A549 (cell line): Measurements from ENCODE around the gene SBF1. TPM values are rescaled to one million over a fixed set of nuclear protein-coding genes. Genes with fewer than 3 reads are reported as not detected.

Experiments
- ATAC-seq, 2 experiments: fragments of 200-7000 bp in 1 of 2; fragments of >200 bp in 1 of 2; cut with Nextera tagmentation in 1 of 2; cut with Tn5 transposase in 1 of 2; 3 replicates each; pipeline versions ENCODE4 v1.8.0 to v1.9.1; 2018 to 2020; ENCODE audit warnings: mild to moderate bottlenecking in 1 of 2, moderate library complexity in 1 of 2
- CTCF ChIA-PET: fragments of 300-600 bp; sonication (Branson Sonifier 250); formaldehyde crosslinking; extraction: SDS; loops from one replicate; lab custom pipeline; 2021; ENCODE audit warnings: antibody characterized with exemption, inconsistent platforms; lab: Yijun Ruan, JAX
- POLR2A ChIA-PET: fragments of 350-600 bp; formaldehyde crosslinking; extraction: SDS; loops from one replicate; lab custom pipeline; 2021; ENCODE audit warnings: antibody characterized with exemption, inconsistent platforms; lab: Yijun Ruan, JAX
- DNase-seq, 2 experiments: peaks; one replicate each; pipeline versions ENCODE4 v3.0.0 to v3.0.0-alpha.2; 2011 to 2016; ENCODE audit warnings: low read depth in 1 of 2, low spot score in 1 of 2
- FAIRE-seq: peaks from 2 replicates; lab custom pipeline; 2011; peaks lifted over from hg19 to GRCh38; lab: Jason Lieb, UNC
- H3K27ac ChIP-seq, 2 experiments: fragments of >200 bp; sonication (Bioruptor Twin); formaldehyde crosslinking; 3 replicates each; pipeline ENCODE4 v1.5.1; 2016 to 2017
- H3K4me1 ChIP-seq: fragments of >200 bp; sonication (Bioruptor Twin); formaldehyde crosslinking; 3 replicates; pipeline ENCODE4 v1.6.1; 2016
- H3K4me2 ChIP-seq: fragments of >200 bp; sonication (Bioruptor Twin); formaldehyde crosslinking; 3 replicates; pipeline ENCODE4 v1.6.1; 2016
- H3K4me3 ChIP-seq: fragments of >200 bp; sonication (Bioruptor Twin); formaldehyde crosslinking; 3 replicates; pipeline ENCODE4 v1.5.1; 2016
- H3K9me3 ChIP-seq: fragments of >200 bp; sonication (Bioruptor Twin); formaldehyde crosslinking; 3 replicates; pipeline ENCODE4 v1.6.1; 2016
- BHLHE40 ChIP-seq: IDR thresholded peaks from 2 replicates; pipeline ENCODE4 v1.6.1; 2012; ENCODE audit warnings: low read depth, low read length, inconsistent platforms
- CEBPB ChIP-seq, 2 experiments: fragments of >200 bp in 1 of 2; sonication (Bioruptor Twin) in 1 of 2; formaldehyde crosslinking in 1 of 2; IDR thresholded peaks; 2 replicates each; pipeline ENCODE4 v1.6.1; 2012 to 2016
- EHF ChIP-seq: fragments of 250-450 bp; sonication (Bioruptor Pico); IDR thresholded peaks from 2 replicates; pipeline ENCODE4 v1.5.0; 2020; ENCODE audit warnings: mild to moderate bottlenecking
- EP300 ChIP-seq, 2 experiments: fragments of >200 bp; sonication (Bioruptor Twin); formaldehyde crosslinking; IDR thresholded peaks; 2 replicates in 1 of 2; 3 replicates in 1 of 2; pipeline ENCODE4 v1.6.1; 2016 to 2017
- FOSB ChIP-seq: fragments of 250-450 bp; sonication (Bioruptor Pico); IDR thresholded peaks from 2 replicates; pipeline ENCODE4 v1.5.0; 2020; ENCODE audit warnings: mild to moderate bottlenecking, moderate library complexity
- GATA3 ChIP-seq: IDR thresholded peaks from 2 replicates; pipeline ENCODE4 v1.6.1; 2012; ENCODE audit warnings: borderline replicate concordance
- HDAC2 ChIP-seq: fragments of 200-600 bp; sonication (generic); IDR thresholded peaks from 2 replicates; pipeline ENCODE4 v1.6.1; 2016
- HOXA7 ChIP-seq: fragments of 250-450 bp; sonication (Bioruptor Pico); IDR thresholded peaks from 2 replicates; pipeline ENCODE4 v1.5.0; 2020; ENCODE audit warnings: mild to moderate bottlenecking, moderate library complexity
- HOXB13 ChIP-seq: fragments of 250-450 bp; sonication (Bioruptor Pico); IDR thresholded peaks from 2 replicates; pipeline ENCODE4 v1.5.0; 2020; ENCODE audit warnings: low read depth, mild to moderate bottlenecking, moderate library complexity
- HOXB5 ChIP-seq: fragments of 250-450 bp; sonication (Bioruptor Pico); IDR thresholded peaks from 2 replicates; pipeline ENCODE4 v1.5.0; 2020; ENCODE audit warnings: mild to moderate bottlenecking, moderate library complexity
- KDM1A ChIP-seq: fragments of 200-600 bp; sonication (generic); IDR thresholded peaks from 2 replicates; pipeline ENCODE4 v1.6.1; 2016; ENCODE audit warnings: low read depth, mild to moderate bottlenecking
- MAFK ChIP-seq: fragments of 450-650 bp; IDR thresholded peaks from 2 replicates; pipeline ENCODE4 v1.6.1; 2014; ENCODE audit not compliant: partially characterized antibody
- MAZ ChIP-seq: fragments of 150-350 bp; IDR thresholded peaks from 2 replicates; pipeline ENCODE4 v1.6.1; 2014; ENCODE audit warnings: antibody characterized with exemption, low read depth, low read length, borderline replicate concordance
- NR3C1 ChIP-seq: fragments of >200 bp; sonication (Bioruptor Twin); formaldehyde crosslinking; IDR thresholded peaks from 3 replicates; pipeline ENCODE4 v1.6.1; 2017
- RAD21 ChIP-seq, 2 experiments: fragments of >200 bp in 1 of 2; sonication (Bioruptor Twin) in 1 of 2; formaldehyde crosslinking in 1 of 2; IDR thresholded peaks in 1 of 2; conservative IDR thresholded peaks in 1 of 2; 2 replicates in 1 of 2; 3 replicates in 1 of 2; pipeline ENCODE4 v1.6.1; 2012 to 2018; ENCODE audit warnings: inconsistent platforms in 1 of 2
- RARB ChIP-seq: fragments of 250-450 bp; sonication (Bioruptor Pico); IDR thresholded peaks from 2 replicates; pipeline ENCODE4 v1.8.0; 2021; ENCODE audit warnings: mild to moderate bottlenecking, moderate library complexity
- SMC3 ChIP-seq: fragments of >200 bp; sonication (Bioruptor Twin); formaldehyde crosslinking; IDR thresholded peaks from 3 replicates; pipeline ENCODE4 v1.6.1; 2018; ENCODE audit warnings: inconsistent platforms
- SREBF2 ChIP-seq: fragments of 450-650 bp; IDR thresholded peaks from 2 replicates; pipeline ENCODE4 v1.6.1; 2014; ENCODE audit warnings: mild to moderate bottlenecking, moderate library complexity
- TFCP2L1 ChIP-seq: fragments of 250-450 bp; sonication (Bioruptor Pico); IDR thresholded peaks from 2 replicates; pipeline ENCODE4 v1.5.0; 2021; ENCODE audit warnings: mild to moderate bottlenecking
- ZSCAN20 ChIP-seq: fragments of 250-450 bp; sonication (Bioruptor Pico); IDR thresholded peaks from 2 replicates; pipeline ENCODE4 v1.8.0; 2022; ENCODE audit warnings: mild to moderate bottlenecking, moderate library complexity
- WGBS: methylation state at CpG from one replicate; pipeline ENCODE4 v1.1.6; 2017; ENCODE audit errors: missing lambda C conversion rate; 5-methylcytosine and 5-hydroxymethylcytosine counted together
- polyA plus RNA-seq, 4 experiments: library from polyadenylated mRNA; depleted of rRNA in 3 of 4; stranded (reverse); fragments of >200 nt; fragmentation: RNase III in 1 of 4; extraction: RNeasy Plus Mini Kit Qiagen cat#74134 plus additional on column Dnase treatment in 1 of 4; gene quantifications; 2 replicates in 3 of 4; 3 replicates in 1 of 4; pipeline ENCODE4 v1.2.3, GENCODE V29; 2011 to 2017
- TF ChIP-seq, protein P1 (sequence below): fragments of 200-600 bp; sonication (generic); IDR thresholded peaks from 2 replicates; pipeline ENCODE4 v1.6.1; 2016; ENCODE audit warnings: antibody characterized with exemption, mild to moderate bottlenecking, moderate library complexity
- TF ChIP-seq, protein P2 (sequence below): fragments of >200 bp; sonication (Bioruptor Twin); formaldehyde crosslinking; IDR thresholded peaks from 3 replicates; pipeline ENCODE4 v1.5.1; 2016
- TF ChIP-seq, protein P3 (sequence below): fragments of 450-650 bp; IDR thresholded peaks from 2 replicates; pipeline ENCODE4 v1.6.1; 2014; ENCODE audit warnings: antibody characterized with exemption
- TF ChIP-seq, protein P4 (sequence below): fragments of 250-450 bp; sonication (Bioruptor Pico); IDR thresholded peaks from 2 replicates; pipeline ENCODE4 v1.5.0; 2021; ENCODE audit warnings: mild to moderate bottlenecking, moderate library complexity, borderline replicate concordance
- TF ChIP-seq, protein P5 (sequence below): fragments of >200 bp; sonication (Bioruptor Twin); formaldehyde crosslinking; IDR thresholded peaks from 3 replicates; pipeline ENCODE4 v1.6.1; 2016

SBF1 gene
- polyA plus RNA-seq, 2 of the 4 experiments (the other 2 are of a cell fraction), result 9.6 to 23.0 TPM

DNA sequence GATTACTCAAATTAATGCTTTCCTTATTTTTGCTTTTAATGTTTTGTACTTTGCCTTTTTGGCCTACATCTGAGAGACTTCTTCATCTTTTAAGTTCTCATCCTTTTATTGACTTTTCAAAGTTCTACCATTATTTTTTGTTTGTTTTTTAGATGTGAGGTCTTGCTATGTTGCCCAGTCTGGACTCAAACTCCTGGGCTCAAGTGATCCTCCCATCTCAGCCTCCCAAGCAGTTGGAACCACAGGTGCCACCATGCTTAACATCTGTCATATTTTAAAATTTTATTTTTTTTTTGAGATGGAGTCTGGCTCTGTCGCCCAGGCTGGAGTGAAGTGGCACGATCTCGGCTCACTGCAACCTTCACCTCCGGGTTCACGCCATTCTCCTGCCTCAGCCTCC lies 73.9 kb downstream of the SBF1 start:
- TF ChIP-seq SREBF2, result no peak
- TF ChIP-seq ZSCAN20, result no peak
- TF ChIP-seq HOXA7 (CRISPR knock-in tag), result no peak
- no peak for TF ChIP-seq CEBPB (IDR thresholded peaks at IDR 0.05)
- H3K4me3 ChIP-seq, result no peak overlapping the region
- H3K9me3 ChIP-seq, result no peaks in the 10 kb centered on the region
- peaks cover 35% of the 10 kb centered on the region for H3K4me1 ChIP-seq
- 98% methylated on average over 5 of the region's 5 CpGs for WGBS
- DNase-seq, result no peak
- FAIRE-seq, result no peak
- ChIA-PET POLR2A (no interaction called here), CTCF (no interaction called here)
- H3K27ac ChIP-seq, result no peak overlapping the region
- ATAC-seq, result no peak
- no peak overlapping the region for H3K4me2 ChIP-seq

DNA sequence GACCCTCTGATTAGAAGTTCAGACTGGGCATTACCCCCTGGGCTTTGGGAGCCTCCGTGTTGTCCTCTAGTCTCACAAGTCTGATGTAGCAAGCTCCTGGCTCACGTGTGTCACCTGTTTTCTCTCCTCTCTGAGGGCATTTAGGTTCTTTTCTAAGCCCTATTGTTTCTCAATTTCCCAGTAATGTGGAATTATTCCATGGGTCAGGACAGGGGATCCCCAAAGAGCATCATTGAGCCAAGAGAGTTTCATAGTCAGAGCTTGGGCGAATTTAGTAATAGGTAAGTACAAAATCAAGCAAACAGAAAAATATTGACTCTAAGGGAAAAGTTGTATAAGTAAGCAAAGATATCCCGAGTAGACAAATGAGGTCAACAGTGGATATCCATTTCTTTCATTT lies 74.4 kb downstream of the SBF1 start:
- Histone ChIP-seq H3K4me1 (peaks cover 35% of the 10 kb centered on the region), H3K27ac (no peak overlapping the region), H3K9me3 (no peaks in the 10 kb centered on the region), H3K4me3 (no peak overlapping the region), H3K4me2 (no peak overlapping the region)
- TF ChIP-seq HOXB13 (CRISPR knock-in tag) (no peak), FOSB (CRISPR knock-in tag) (no peak), KDM1A (no peak), MAFK (no peak), SREBF2 (no peak), GATA3 (no peak), BHLHE40 (no peak), RARB (CRISPR knock-in tag) (no peak), NR3C1 (no peak)
- TF ChIP-seq, protein P1, sequence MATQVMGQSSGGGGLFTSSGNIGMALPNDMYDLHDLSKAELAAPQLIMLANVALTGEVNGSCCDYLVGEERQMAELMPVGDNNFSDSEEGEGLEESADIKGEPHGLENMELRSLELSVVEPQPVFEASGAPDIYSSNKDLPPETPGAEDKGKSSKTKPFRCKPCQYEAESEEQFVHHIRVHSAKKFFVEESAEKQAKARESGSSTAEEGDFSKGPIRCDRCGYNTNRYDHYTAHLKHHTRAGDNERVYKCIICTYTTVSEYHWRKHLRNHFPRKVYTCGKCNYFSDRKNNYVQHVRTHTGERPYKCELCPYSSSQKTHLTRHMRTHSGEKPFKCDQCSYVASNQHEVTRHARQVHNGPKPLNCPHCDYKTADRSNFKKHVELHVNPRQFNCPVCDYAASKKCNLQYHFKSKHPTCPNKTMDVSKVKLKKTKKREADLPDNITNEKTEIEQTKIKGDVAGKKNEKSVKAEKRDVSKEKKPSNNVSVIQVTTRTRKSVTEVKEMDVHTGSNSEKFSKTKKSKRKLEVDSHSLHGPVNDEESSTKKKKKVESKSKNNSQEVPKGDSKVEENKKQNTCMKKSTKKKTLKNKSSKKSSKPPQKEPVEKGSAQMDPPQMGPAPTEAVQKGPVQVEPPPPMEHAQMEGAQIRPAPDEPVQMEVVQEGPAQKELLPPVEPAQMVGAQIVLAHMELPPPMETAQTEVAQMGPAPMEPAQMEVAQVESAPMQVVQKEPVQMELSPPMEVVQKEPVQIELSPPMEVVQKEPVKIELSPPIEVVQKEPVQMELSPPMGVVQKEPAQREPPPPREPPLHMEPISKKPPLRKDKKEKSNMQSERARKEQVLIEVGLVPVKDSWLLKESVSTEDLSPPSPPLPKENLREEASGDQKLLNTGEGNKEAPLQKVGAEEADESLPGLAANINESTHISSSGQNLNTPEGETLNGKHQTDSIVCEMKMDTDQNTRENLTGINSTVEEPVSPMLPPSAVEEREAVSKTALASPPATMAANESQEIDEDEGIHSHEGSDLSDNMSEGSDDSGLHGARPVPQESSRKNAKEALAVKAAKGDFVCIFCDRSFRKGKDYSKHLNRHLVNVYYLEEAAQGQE, result no peak
- TF ChIP-seq, protein P2, sequence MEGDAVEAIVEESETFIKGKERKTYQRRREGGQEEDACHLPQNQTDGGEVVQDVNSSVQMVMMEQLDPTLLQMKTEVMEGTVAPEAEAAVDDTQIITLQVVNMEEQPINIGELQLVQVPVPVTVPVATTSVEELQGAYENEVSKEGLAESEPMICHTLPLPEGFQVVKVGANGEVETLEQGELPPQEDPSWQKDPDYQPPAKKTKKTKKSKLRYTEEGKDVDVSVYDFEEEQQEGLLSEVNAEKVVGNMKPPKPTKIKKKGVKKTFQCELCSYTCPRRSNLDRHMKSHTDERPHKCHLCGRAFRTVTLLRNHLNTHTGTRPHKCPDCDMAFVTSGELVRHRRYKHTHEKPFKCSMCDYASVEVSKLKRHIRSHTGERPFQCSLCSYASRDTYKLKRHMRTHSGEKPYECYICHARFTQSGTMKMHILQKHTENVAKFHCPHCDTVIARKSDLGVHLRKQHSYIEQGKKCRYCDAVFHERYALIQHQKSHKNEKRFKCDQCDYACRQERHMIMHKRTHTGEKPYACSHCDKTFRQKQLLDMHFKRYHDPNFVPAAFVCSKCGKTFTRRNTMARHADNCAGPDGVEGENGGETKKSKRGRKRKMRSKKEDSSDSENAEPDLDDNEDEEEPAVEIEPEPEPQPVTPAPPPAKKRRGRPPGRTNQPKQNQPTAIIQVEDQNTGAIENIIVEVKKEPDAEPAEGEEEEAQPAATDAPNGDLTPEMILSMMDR, result no peak
- TF ChIP-seq, protein P3, sequence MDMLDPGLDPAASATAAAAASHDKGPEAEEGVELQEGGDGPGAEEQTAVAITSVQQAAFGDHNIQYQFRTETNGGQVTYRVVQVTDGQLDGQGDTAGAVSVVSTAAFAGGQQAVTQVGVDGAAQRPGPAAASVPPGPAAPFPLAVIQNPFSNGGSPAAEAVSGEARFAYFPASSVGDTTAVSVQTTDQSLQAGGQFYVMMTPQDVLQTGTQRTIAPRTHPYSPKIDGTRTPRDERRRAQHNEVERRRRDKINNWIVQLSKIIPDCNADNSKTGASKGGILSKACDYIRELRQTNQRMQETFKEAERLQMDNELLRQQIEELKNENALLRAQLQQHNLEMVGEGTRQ, result no peak
- FAIRE-seq, result no peak
- no peak for DNase-seq
- 86% methylated on average over 4 of the region's 4 CpGs for WGBS
- ChIA-PET POLR2A (no interaction called here), CTCF (interaction anchor here (0.7 to 1.9 kb wide), 4 partner anchors 8 to 98 kb away, joined by 3 to 5 read pairs (median 4); no protein-coding TSS in a partner anchor)
- ATAC-seq, result no peak

DNA sequence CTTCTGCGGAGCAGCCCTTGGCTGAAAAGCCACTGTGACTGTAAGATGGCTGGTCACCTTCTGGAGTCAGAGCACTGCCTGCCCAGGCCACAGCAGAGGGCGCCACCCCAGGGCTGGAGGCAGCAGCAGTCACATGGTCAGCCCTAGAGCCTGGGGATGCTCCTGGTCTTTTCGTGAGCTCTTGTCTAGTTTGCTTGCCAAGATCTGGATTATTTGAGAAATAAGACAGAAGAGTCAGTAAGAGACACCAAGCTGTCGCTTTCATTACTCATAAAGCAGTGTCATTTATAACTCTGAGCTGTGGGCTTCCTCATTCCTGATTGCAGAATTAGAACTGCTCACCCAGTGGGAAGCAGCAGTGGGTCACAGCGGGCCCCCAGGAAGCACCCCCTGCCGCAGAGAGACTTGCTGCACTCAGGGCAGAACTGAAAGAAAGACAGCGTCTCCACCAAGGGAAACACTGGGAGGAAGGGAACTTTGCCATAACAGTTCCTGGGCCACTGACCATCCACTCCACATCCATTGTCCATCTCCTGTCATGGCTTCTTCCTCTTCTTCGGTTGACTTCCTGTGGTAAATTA lies 75.0 kb downstream of the SBF1 start:
- POLR2A ChIA-PET, result no interaction called here
- TF ChIP-seq HOXB5 (CRISPR knock-in tag), result no peak
- TF ChIP-seq, protein P4, sequence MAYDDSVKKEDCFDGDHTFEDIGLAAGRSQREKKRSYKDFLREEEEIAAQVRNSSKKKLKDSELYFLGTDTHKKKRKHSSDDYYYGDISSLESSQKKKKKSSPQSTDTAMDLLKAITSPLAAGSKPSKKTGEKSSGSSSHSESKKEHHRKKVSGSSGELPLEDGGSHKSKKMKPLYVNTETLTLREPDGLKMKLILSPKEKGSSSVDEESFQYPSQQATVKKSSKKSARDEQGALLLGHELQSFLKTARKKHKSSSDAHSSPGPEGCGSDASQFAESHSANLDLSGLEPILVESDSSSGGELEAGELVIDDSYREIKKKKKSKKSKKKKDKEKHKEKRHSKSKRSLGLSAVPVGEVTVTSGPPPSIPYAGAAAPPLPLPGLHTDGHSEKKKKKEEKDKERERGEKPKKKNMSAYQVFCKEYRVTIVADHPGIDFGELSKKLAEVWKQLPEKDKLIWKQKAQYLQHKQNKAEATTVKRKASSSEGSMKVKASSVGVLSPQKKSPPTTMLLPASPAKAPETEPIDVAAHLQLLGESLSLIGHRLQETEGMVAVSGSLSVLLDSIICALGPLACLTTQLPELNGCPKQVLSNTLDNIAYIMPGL (CRISPR knock-in tag), result no peak
- no peak for TF ChIP-seq TFCP2L1 (CRISPR knock-in tag)
- TF ChIP-seq, protein P5, sequence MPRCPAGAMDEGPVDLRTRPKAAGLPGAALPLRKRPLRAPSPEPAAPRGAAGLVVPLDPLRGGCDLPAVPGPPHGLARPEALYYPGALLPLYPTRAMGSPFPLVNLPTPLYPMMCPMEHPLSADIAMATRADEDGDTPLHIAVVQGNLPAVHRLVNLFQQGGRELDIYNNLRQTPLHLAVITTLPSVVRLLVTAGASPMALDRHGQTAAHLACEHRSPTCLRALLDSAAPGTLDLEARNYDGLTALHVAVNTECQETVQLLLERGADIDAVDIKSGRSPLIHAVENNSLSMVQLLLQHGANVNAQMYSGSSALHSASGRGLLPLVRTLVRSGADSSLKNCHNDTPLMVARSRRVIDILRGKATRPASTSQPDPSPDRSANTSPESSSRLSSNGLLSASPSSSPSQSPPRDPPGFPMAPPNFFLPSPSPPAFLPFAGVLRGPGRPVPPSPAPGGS, result no peak
- no peak for TF ChIP-seq HDAC2
- TF ChIP-seq MAFK, result no peak
- TF ChIP-seq RAD21 (conservative IDR thresholded peaks at IDR 0.05 in 1 of 2, IDR thresholded peaks at IDR 0.05 in 1 of 2), result peak in 1 of 2 experiments; percentile 28; a peak in 1 of 5 replicates
- no peak for TF ChIP-seq GATA3
- TF ChIP-seq EP300 (IDR thresholded peaks at IDR 0.05), result no peak
- no peak for TF ChIP-seq HOXA7 (CRISPR knock-in tag)
- TF ChIP-seq SMC3, result peak; percentile 22; the same call in 1 of the 3 replicates
- no peak for TF ChIP-seq MAZ
- no peak for TF ChIP-seq EHF (CRISPR knock-in tag)

More for the DNA sequence above, 75.0 kb downstream of the SBF1 start:
- FAIRE-seq (no peak), DNase-seq (peak; percentile 35 to 49), ATAC-seq (peak; percentile 79 to 84)
- Histone ChIP-seq H3K4me1 (peaks cover 35% of the 10 kb centered on the region), H3K27ac (0 out of 6 replicates have a peak overlapping the region, but pooled peaks of 1 of the 2 experiments have one; percentile 30), H3K4me3 (no peak overlapping the region), H3K4me2 (no peak overlapping the region), H3K9me3 (no peaks in the 10 kb centered on the region)
- 81% methylated on average over 7 of the region's 8 CpGs for WGBS
- CTCF ChIA-PET, result interaction anchor here (0.7 to 1.9 kb wide), 6 partner anchors 8 to 147 kb away, joined by 3 to 5 read pairs (median 4); no protein-coding TSS in a partner anchor
